ENCODE results near the gene PTMS. TPM values are rescaled to one million over a fixed set of nuclear protein-coding genes. Genes with fewer than 3 reads are reported as not detected.

PTMS gene
- total and polyA plus RNA-seq, 9 of the 15 experiments (the other 6 are each of a cell fraction or from before 2014, with no cell fraction given), result 5.1 to 287 (median 78.5) TPM

GRCh38 chr12:6764011-6764828 lies 1.9 kb upstream of the PTMS start (continued):
- TF ChIP-seq CTCFL (IDR thresholded peaks at IDR 0.05; ENCODE audit: borderline replicate concordance, insufficient read depth, low read depth, low read length, poor library complexity, severe bottlenecking), result no peak
- no peak for TF ChIP-seq UBTF (IDR thresholded peaks at IDR 0.05; ENCODE audit: borderline replicate concordance in 1 of 2, low read depth in 2 of 2, low read length in 2 of 2)
- 0 out of 4 replicates have a peak, but pooled peaks have one; percentile 9 to 20 for TF ChIP-seq NRF1 (conservative IDR thresholded peaks at IDR 0.05 in 1 of 2, IDR thresholded peaks at IDR 0.05 in 1 of 2)
- no peak for TF ChIP-seq EWSR1 (IDR thresholded peaks at IDR 0.05; ENCODE audit: borderline replicate concordance, low read depth, partially characterized antibody)
- no peak for TF ChIP-seq ZC3H11A (IDR thresholded peaks at IDR 0.05; ENCODE audit: low read depth, low read length)
- TF ChIP-seq HBP1 (CRISPR knock-in tag; IDR thresholded peaks at IDR 0.05), result 0 out of 2 replicates have a peak, but pooled peaks have one; percentile 7
- no peak for TF ChIP-seq GTF2A2 (tag; IDR thresholded peaks at IDR 0.05)
- TF ChIP-seq ZNF76 (CRISPR knock-in tag; IDR thresholded peaks at IDR 0.05; ENCODE audit: borderline replicate concordance), result no peak
- no peak for TF ChIP-seq ZBTB49 (CRISPR knock-in tag; IDR thresholded peaks at IDR 0.05; ENCODE audit: borderline replicate concordance)
- no peak for TF ChIP-seq CEBPB (tag; IDR thresholded peaks at IDR 0.05)
- TF ChIP-seq GTF2E2 (tag; IDR thresholded peaks at IDR 0.05), result no peak
- TF ChIP-seq POLR2G (IDR thresholded peaks at IDR 0.05; ENCODE audit: low read depth, low read length), result peak; percentile 43; the same call in 1 of the 2 replicates
- no peak for TF ChIP-seq CREB5 (CRISPR knock-in tag; IDR thresholded peaks at IDR 0.05)
- peak; percentile 10 for TF ChIP-seq SMAD1 (IDR thresholded peaks at IDR 0.05; ENCODE audit: low read depth, low read length, partially characterized antibody)
- TF ChIP-seq FOXM1 (IDR thresholded peaks at IDR 0.05; ENCODE audit: low read depth), result peak; percentile 99
- peak; percentile 99 for TF ChIP-seq FOXM1 (CRISPR knock-in tag; IDR thresholded peaks at IDR 0.05; ENCODE audit: low read depth)

Measured in K562 (cell line).